Measurements from ENCODE around the gene PLXNC1.

DNA sequence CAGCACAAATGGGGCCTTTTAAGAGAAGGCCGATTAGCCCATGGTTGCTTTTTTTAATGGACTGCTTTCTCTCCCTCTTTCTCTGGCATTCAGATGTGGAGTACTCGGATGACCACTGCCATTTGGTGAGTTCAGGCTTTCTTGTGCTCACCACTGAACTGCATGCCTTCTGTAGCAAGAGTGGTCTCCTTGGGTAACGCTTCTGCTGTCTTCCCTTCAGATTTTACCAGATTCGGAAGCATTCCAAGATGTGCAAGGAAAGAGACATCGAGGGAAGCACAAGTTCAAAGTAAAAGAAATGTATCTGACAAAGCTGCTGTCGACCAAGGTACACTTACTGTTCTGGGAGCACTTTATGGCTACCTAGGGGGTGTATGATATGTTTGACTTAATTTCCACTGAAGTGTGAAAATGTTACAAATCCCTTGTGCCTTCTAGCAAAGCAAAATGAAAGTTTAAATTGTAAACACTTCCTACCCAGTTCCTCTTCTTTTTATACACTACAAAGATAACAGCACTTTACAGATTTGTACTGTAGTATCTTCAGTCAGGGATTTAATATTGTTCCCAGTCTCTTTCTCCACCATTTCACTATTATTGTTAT lies 148.8 kb downstream of the PLXNC1 start:
- TF ChIP-seq, protein P1, sequence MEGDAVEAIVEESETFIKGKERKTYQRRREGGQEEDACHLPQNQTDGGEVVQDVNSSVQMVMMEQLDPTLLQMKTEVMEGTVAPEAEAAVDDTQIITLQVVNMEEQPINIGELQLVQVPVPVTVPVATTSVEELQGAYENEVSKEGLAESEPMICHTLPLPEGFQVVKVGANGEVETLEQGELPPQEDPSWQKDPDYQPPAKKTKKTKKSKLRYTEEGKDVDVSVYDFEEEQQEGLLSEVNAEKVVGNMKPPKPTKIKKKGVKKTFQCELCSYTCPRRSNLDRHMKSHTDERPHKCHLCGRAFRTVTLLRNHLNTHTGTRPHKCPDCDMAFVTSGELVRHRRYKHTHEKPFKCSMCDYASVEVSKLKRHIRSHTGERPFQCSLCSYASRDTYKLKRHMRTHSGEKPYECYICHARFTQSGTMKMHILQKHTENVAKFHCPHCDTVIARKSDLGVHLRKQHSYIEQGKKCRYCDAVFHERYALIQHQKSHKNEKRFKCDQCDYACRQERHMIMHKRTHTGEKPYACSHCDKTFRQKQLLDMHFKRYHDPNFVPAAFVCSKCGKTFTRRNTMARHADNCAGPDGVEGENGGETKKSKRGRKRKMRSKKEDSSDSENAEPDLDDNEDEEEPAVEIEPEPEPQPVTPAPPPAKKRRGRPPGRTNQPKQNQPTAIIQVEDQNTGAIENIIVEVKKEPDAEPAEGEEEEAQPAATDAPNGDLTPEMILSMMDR (conservative IDR thresholded peaks at IDR 0.05; ENCODE audit: low read length) = no peak
- no peak for TF ChIP-seq EZH2phosphoT487 (IDR thresholded peaks at IDR 0.05; ENCODE audit: borderline replicate concordance)

All from Loucy (cell line).